ENCODE measurements around the gene TOMM20.

DNA sequence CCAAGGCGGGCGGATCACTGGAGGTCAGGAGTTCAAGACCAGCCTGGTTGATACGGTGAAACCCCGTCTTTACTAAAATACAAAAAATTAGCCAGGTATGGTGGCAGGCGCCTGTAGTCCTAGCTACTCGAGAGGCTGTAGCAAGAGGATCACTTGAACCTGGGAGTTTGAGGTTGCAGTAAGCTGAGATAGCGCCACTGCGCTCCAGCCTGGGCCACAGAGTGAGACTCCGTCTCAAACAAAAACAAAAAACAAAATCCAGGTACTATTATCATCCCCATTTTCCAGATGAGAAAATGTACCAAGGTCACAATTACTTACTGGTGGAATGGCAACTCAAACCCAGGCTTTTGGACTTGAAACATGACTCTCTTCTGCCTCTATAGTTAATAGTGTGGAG is 4.5 kb downstream of the TOMM20 start:
- TF ChIP-seq, protein P1, sequence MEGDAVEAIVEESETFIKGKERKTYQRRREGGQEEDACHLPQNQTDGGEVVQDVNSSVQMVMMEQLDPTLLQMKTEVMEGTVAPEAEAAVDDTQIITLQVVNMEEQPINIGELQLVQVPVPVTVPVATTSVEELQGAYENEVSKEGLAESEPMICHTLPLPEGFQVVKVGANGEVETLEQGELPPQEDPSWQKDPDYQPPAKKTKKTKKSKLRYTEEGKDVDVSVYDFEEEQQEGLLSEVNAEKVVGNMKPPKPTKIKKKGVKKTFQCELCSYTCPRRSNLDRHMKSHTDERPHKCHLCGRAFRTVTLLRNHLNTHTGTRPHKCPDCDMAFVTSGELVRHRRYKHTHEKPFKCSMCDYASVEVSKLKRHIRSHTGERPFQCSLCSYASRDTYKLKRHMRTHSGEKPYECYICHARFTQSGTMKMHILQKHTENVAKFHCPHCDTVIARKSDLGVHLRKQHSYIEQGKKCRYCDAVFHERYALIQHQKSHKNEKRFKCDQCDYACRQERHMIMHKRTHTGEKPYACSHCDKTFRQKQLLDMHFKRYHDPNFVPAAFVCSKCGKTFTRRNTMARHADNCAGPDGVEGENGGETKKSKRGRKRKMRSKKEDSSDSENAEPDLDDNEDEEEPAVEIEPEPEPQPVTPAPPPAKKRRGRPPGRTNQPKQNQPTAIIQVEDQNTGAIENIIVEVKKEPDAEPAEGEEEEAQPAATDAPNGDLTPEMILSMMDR (IDR thresholded peaks at IDR 0.05; ENCODE audit: control extremely low read depth in 1 of 3, insufficient read depth in 1 of 3, low read depth in 1 of 3, low read length in 3 of 3) = no peak
- no peak for TF ChIP-seq YY1 (IDR thresholded peaks at IDR 0.05; ENCODE audit: low read depth, low read length)
- TF ChIP-seq, protein P2, sequence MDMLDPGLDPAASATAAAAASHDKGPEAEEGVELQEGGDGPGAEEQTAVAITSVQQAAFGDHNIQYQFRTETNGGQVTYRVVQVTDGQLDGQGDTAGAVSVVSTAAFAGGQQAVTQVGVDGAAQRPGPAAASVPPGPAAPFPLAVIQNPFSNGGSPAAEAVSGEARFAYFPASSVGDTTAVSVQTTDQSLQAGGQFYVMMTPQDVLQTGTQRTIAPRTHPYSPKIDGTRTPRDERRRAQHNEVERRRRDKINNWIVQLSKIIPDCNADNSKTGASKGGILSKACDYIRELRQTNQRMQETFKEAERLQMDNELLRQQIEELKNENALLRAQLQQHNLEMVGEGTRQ (IDR thresholded peaks at IDR 0.05; ENCODE audit: low read length) = no peak
- no peak for TF ChIP-seq EZH2 (IDR thresholded peaks at IDR 0.05; ENCODE audit: low read depth, low read length, severe bottlenecking)
- TF ChIP-seq POLR2A (IDR thresholded peaks at IDR 0.05; ENCODE audit: control extremely low read depth in 1 of 2, low read depth in 2 of 2, low read length in 2 of 2) = peak in 1 of 2 experiments; percentile 20; a peak in 1 of 3 replicates
- TF ChIP-seq, protein P3, sequence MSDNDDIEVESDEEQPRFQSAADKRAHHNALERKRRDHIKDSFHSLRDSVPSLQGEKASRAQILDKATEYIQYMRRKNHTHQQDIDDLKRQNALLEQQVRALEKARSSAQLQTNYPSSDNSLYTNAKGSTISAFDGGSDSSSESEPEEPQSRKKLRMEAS (IDR thresholded peaks at IDR 0.05) = no peak
- TF ChIP-seq, protein P4, sequence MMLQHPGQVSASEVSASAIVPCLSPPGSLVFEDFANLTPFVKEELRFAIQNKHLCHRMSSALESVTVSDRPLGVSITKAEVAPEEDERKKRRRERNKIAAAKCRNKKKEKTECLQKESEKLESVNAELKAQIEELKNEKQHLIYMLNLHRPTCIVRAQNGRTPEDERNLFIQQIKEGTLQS (IDR thresholded peaks at IDR 0.05; ENCODE audit: insufficient read depth, low read depth, low read length) = no peak
- TF ChIP-seq POLR2AphosphoS5 (IDR thresholded peaks at IDR 0.05; ENCODE audit: low read depth, low read length) = no peak; the same call in 1 of the 2 replicates

All from H1 (cell line).